PFSK-1 (cell line): ENCODE data around the gene KLRD1.

Experiments
- POLR2AphosphoS5 ChIP-seq: IDR thresholded peaks from 2 replicates; pipeline ENCODE4 v1.6.1; 2012; ENCODE audit warnings: low read depth, mild to moderate bottlenecking, control low read depth, low read length, moderate library complexity
- REST ChIP-seq, 2 experiments: IDR thresholded peaks; 2 replicates each; pipeline versions ENCODE4 v1.6.1 to v1.8.0; 2011 to 2012; ENCODE audit warnings: low read depth in 2 of 2, low read length in 2 of 2, control low read depth in 1 of 2, inconsistent platforms in 1 of 2, mild to moderate bottlenecking in 1 of 2, moderate library complexity in 1 of 2; ENCODE audit not compliant: insufficient read depth in 1 of 2
- SIN3A ChIP-seq: IDR thresholded peaks from 2 replicates; pipeline ENCODE4 v1.6.1; 2012; ENCODE audit warnings: mild to moderate bottlenecking, low read length, moderate library complexity, borderline replicate concordance; ENCODE audit not compliant: insufficient read depth

GRCh38 chr12:10363914-10364814, 56.5 kb downstream of the KLRD1 start:
- TF ChIP-seq POLR2AphosphoS5 (no peak), REST (IDR thresholded peaks at IDR 0.05; ENCODE audit: insufficient read depth in 1 of 2, low read depth in 2 of 2, low read length in 2 of 2) (no peak), SIN3A (no peak)
